GM21390 (cell line): ENCODE results near the gene WDR5.
"Not testable (repeated sequence)": the region's sequence is repeated elsewhere in the genome, so short reads cannot be mapped to it uniquely, and the experiment has no call there.

ENCODE experiments used
- ATAC-seq: cut with Tn5 transposase; IDR thresholded peaks from one replicate; pipeline ENCODE4 v1.9.1; 2021; ENCODE audit not compliant: unreplicated experiment

Gene WDR5

GRCh38 chr9:134135343-134136117 is at the start of gene WDR5:
Gene WDR5, plus strand, starts transcription at chr9:134136082. Its CDS starts 3,796 bp downstream, at chr9:134139878.
- ATAC-seq: peak; percentile 61

DNA sequence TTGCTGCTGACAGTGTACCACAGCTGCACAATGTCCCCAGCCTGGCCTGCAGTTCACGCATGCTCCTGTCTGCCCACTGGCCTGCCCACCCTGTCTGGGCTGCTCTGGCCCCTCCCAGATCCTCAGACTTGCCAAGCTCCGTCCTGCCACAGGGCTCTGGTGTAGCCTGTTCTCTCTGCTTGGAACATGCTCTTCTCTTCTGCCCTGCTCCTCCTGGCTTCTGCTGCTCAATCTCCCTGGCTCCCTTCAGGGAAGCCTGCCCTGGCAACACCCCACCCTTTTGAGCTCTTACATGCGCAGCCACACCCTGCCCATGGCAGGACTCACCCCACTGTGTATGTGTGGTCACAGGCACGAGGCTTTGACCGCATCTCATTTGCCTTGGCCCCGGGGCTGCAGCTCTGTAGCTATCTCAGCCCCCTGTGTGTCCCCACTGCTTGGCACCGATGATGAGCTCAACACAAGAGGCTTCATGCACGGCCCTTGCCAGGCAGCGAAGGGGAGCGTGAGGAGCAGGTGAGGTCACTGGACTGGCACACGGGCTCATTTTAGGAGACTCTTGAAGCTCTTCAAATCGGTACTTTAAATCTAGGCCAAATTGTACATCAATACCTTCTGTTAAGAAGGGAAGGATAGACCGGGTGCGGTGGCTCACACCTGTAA is 47.7 kb upstream of the WDR5 start:
- no peak for ATAC-seq

- ATAC-seq: no peak
Measured at GRCh38 chr9:134089972-134090371, 45.9 kb upstream of the WDR5 start.

DNA sequence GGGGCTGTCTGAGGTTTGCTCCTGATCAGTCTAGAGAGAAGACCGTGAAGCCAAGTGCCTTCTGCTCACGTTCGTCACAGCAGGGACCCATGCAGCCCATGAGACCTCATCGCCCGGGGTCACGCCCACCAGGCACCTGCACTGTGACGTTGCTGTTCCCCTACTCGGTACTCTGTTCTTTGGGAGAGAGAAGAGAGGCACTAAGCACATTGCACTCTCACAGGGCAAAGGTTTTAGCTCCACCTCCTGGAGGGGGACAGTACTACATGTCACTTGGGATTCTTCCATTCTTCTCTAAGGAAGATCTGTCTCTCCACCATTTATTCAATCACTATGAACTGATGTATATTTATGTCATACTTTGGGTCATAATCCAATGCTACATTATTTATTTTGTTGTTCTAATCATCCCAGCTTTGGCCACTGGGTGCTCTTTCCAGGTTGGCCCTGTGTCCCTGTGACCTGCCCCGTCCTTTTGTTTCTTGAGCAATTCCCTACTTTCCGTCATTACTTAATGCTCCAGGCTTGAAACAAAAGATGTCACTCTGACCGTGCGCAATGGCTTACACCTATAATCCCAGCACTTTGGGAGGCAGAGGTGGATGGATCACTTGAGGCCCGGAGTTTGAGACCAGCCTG is 36.6 kb upstream of the WDR5 start:
- no peak for ATAC-seq

DNA sequence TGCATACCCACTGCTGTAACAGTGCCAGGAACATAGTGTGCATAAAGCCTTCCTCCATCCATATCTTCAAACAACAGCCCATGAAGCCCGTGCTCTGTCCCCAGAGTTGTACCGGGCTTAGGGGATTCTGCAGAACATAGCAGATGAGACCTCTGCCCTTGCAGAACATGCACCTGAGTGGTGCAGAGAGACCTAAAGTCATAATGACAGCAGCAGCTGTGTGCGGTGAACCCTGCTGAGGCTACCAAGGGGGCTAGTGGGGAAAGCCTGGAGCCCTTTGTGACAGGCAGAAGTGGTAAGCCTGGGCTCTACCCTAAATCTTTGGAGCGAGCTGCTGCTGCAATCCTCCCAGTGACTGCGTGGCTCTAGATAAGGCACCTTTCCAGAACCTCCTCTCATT is 35.8 kb upstream of the WDR5 start:
- no peak for ATAC-seq

DNA sequence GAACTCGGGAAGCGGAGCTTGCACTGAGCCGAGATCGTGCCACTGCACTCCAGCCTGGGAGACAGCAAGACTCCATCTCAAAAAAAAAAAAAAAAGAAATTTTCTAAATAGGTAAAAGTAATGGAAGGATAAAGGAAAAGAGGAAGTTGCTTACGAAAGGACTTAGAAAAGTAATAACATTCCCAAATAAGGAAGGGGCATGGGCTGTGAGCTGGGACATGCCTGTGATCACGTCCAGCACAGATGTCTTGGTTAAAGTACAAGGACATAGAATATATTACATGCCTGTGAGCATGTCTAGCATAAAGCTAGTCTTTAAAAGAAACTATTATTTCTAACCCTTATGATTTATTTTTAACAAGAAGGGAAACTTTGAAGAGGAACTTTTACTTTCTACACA is 34.7 kb upstream of the WDR5 start:
- ATAC-seq: not testable (repeated sequence)

- ATAC-seq: no peak
Measured at GRCh38 chr9:134101623-134102149, 34.2 kb upstream of the WDR5 start.

- ATAC-seq: no peak
Measured at GRCh38 chr9:134103391-134103998, 32.4 kb upstream of the WDR5 start.

DNA sequence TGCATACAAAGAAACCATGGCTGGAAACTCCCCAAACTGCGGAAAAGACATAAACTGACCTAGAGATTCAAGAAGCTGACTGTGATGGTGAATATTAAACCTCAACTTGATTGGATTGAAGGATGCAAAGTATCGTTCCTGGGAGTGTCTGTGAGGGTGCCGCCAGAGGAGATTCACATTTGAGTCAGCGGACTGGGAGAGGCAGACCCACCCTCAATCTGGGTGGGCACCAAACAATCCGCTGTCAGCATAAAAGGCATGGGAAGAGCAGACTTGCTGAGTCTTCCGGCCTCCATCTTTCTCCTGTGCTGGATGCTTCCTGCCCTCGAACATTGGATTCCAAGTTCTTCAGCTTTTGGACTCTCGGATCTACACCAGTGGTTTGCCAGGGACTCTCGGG is 24.8 kb upstream of the WDR5 start:
- ATAC-seq: no peak

- ATAC-seq: no peak
Measured at GRCh38 chr9:134112561-134112960, 23.3 kb upstream of the WDR5 start.

GRCh38 chr9:134118972-134119371 is 16.9 kb upstream of the WDR5 start:
- ATAC-seq: not testable (repeated sequence)

DNA sequence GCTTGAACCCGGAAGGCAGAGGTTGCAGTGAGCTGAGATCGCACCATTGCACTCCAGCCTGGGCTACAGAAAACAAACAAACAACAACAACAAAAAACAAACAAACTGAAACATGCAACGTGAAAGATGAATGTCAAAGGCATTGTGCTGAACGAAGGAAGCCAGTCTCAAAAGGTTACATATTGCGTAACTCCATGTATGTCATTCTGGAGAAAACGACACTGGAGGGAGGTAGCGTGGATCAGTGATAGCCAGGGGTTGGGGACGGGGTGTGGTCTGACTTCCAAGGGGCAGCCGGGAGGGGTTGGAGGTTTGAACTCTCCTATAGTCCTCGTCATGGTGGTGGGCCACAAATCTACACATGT is 12.1 kb upstream of the WDR5 start:
- ATAC-seq: no peak

GRCh38 chr9:134125413-134126095 is 10.3 kb upstream of the WDR5 start:
- no peak for ATAC-seq

GRCh38 chr9:134126373-134126772 is 9.5 kb upstream of the WDR5 start:
- no peak for ATAC-seq

GRCh38 chr9:134127065-134127580 is 8.8 kb upstream of the WDR5 start:
- no peak for ATAC-seq

DNA sequence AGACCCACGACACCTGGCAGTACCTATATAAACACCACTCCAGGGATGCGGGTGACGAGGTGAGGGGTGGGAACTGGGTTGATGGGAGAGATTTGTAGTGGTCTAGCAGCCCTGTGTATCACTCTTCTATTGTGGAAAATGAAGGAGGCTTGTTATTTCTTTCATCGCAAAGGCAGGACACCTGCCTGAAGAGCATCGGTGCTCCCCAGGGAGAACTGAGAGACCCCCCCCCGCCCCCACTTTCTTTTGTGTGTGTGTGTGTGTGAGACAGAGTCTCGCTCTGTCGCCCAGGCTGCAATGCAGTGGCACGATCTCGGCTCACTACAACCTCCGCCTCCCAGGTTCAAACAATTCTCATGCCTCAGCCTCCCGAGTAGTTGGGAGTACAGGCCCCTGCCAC is 8.3 kb upstream of the WDR5 start:
- no peak for ATAC-seq

GRCh38 chr9:134128727-134129679 is 6.9 kb upstream of the WDR5 start:
- no peak for ATAC-seq

- no peak for ATAC-seq
Measured at GRCh38 chr9:134130503-134131375, 5.1 kb upstream of the WDR5 start.
